Small intestine (tissue), 7 donors: ENCODE data around the gene CAMKMT. TPM values are rescaled to one million over a fixed set of nuclear protein-coding genes. Genes with fewer than 3 reads are reported as not detected.

ENCODE experiments used
- DNase-seq, 2 donors: peaks; one replicate each; pipeline versions ENCODE4 v3.0.0 to v3.0.0-alpha.2; 2013
- FAIRE-seq: peaks from 2 replicates; lab custom pipeline; 2012; peaks lifted over from hg19 to GRCh38; lab: Jason Lieb, UNC
- H3K27ac ChIP-seq, 3 donors: one replicate each; pipeline ENCODE4 v1.5.1; 2013; ENCODE audit warnings: low read length in 2 of 3, mild to moderate bottlenecking in 2 of 3, control low read depth in 1 of 3, inconsistent platforms in 1 of 3, low read depth in 1 of 3, moderate library complexity in 1 of 3
- H3K27me3 ChIP-seq, 3 donors: one replicate each; pipeline ENCODE4 v1.6.1; 2013; ENCODE audit warnings: low read length in 3 of 3, inconsistent platforms in 1 of 3; ENCODE audit not compliant: control insufficient read depth in 3 of 3, insufficient read depth in 3 of 3
- H3K36me3 ChIP-seq, 3 donors: one replicate each; pipeline ENCODE4 v1.6.1; 2013; ENCODE audit warnings: low read length in 3 of 3, inconsistent platforms in 1 of 3, low read depth in 1 of 3, mild to moderate bottlenecking in 1 of 3, moderate library complexity in 1 of 3; ENCODE audit not compliant: control insufficient read depth in 3 of 3, insufficient read depth in 2 of 3
- H3K4me1 ChIP-seq, 3 donors: one replicate each; pipeline ENCODE4 v1.6.1; 2013; ENCODE audit warnings: low read length in 2 of 3, inconsistent platforms in 1 of 3, low read depth in 1 of 3, mild to moderate bottlenecking in 1 of 3, moderate library complexity in 1 of 3; ENCODE audit not compliant: control insufficient read depth in 3 of 3, insufficient read depth in 2 of 3
- H3K4me3 ChIP-seq, 3 donors: one replicate each; pipeline ENCODE4 v1.5.1; 2013; ENCODE audit warnings: low read length in 3 of 3, control low read depth in 1 of 3, inconsistent platforms in 1 of 3, low read depth in 1 of 3, mild to moderate bottlenecking in 1 of 3, moderate library complexity in 1 of 3
- H3K9me3 ChIP-seq, 2 donors: one replicate each; pipeline ENCODE4 v1.6.1; 2013; ENCODE audit warnings: low read depth in 1 of 2, low read length in 1 of 2; ENCODE audit not compliant: control insufficient read depth in 2 of 2, insufficient read depth in 1 of 2
- WGBS, 3 donors: extraction: QIAGEN DNeasy Blood & Tissue Kit; methylation state at CpG; one replicate each; pipeline ENCODE4 v1.1.7; 2013; 5-methylcytosine and 5-hydroxymethylcytosine counted together
- polyA plus RNA-seq, 4 donors: library from polyadenylated mRNA; stranded (reverse) in 3 of 4; unstranded in 1 of 4; fragments of 200-250 nt in 3 of 4; fragments of 120-200 nt in 1 of 4; gene quantifications; one replicate each; pipeline versions ENCODE4 v1.2.1 to v1.2.3, GENCODE V29; 2013
- donor health status: healthy with polysubstance abuse.
- donor health status: control.
- donor health status: control.
- donor health status: Bipolar disorder and iron deficiency.
- donor health status: healthy.

Gene CAMKMT
- polyA plus RNA-seq, 4 donors = 3.5 to 9.6 (median 6.9) TPM

DNA sequence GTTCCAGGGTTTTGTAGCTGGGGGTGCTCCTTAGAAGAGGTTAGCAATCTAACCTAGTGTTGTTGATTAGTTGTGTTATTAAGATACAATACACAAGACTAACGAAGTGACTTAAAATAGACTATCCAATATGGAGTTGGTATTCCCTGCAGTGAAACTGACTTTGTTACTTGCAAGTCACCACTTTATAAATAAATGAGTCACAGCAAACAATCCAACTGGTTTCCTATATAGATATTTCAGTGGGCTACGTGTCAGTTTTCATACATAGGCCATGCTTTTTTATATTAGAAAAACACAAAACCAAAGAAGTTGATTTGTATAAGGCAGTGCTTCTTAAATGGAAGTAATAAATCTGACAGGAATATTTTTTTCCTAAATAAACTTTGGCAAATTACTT, 274.0 kb downstream of the CAMKMT start:
- no peak overlapping the region for H3K27ac ChIP-seq
- H3K9me3 ChIP-seq = peaks cover 0 to 10% of the 10 kb centered on the region in 2 donors
- no peaks in the 10 kb centered on the region for H3K36me3 ChIP-seq
- FAIRE-seq (no peak), DNase-seq (no peak)
- no peak overlapping the region for H3K4me3 ChIP-seq
- 91 to 97% (median 95%) methylated on average over 2 of the region's 2 CpGs for WGBS, 3 donors
- no peaks in the 10 kb centered on the region for H3K27me3 ChIP-seq
- H3K4me1 ChIP-seq = no peaks in the 10 kb centered on the region

DNA sequence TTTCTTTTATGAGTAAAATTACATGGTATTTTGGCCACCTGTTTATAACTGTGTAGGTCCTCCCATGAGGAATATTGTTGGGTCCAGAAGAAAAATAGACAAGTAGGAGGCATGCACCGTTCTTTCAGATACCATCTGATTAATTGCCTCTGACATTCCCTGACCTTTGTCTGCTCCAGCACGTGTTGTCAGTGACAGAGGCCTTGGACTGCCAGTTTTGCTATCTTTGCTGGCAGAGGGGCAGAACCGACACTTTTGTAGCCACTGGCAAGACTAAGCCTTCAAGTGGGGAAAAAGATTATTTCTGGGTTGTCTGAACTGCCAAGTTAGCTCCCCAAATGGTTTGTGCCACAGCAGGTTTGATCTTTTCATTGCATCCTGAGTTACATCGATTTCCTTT, 276.9 kb downstream of the CAMKMT start:
- FAIRE-seq = no peak
- peak; percentile 14 to 26 for DNase-seq

DNA sequence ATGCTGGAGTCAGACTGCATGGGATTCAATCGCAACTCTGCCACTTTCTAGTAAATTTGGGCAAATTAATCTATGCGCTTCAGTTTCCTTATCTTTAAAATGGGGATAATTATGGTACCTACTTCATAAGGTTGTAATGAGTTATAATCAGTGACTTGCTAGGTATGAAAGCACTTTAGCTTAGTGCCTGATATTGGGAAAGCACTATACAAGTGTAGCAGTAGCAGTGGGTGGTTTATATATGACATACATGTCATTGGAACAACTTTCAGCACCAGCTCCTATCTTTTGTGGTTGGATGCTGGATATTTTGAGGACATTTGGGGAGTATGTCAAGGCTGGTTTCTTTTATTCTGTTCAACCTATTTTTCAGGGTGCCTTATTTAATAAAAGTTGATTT, 277.7 kb downstream of the CAMKMT start:
- WGBS, 3 donors = 95 to 98% (median 96%) methylated on average over 2 of the region's 2 CpGs
- no peak overlapping the region for H3K4me3 ChIP-seq
- FAIRE-seq = no peak

More for the DNA sequence above, 276.9 kb downstream of the CAMKMT start:
- 37 to 53% (median 37%) methylated on average over 4 of the region's 4 CpGs for WGBS, 3 donors
- H3K4me3 ChIP-seq = no peak overlapping the region
- H3K9me3 ChIP-seq = peaks cover 0 to 4% of the 10 kb centered on the region in 2 donors
- H3K27ac ChIP-seq = no peak overlapping the region
- H3K36me3 ChIP-seq = no peaks in the 10 kb centered on the region
- H3K4me1 ChIP-seq = no peaks in the 10 kb centered on the region
- H3K27me3 ChIP-seq = no peaks in the 10 kb centered on the region

DNA sequence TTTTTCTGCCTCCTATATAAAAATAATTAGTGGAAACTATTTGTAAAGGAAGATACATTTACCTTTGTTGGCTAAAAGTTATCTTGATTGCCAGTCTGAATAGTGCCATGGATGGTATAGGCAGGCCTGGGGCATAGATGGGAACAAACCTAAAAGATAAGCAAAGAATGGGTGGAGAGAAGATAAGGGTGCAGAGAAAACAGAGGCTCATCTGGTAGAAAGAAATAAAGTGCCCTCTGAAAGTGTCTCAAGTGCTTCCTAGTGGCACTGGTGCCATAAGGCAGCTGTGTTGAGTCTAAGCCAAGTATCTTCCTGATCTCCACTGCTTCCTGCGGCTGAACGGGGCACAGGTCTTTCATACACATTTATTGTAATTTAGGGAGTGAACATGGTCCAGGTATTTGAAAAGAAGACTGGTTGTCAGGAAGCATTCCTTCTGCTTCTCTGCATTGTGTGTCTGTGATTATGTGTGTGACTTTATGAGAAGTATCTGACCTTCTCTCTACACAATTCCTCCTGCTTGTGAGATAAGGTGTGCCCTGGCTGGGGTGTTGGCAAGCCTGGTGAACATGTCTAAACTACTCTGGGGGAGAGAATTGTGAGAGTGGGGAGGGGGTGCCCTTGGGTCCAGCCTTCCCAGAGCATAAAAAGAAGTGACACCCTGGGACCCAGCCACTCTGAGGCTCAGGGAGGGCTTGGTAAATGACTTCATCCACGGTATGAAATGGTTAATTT, 280.5 kb downstream of the CAMKMT start:
- no peak for FAIRE-seq
- no peak overlapping the region for H3K4me3 ChIP-seq
- no peaks in the 10 kb centered on the region for H3K27me3 ChIP-seq
- H3K4me1 ChIP-seq = no peaks in the 10 kb centered on the region
- H3K36me3 ChIP-seq = no peaks in the 10 kb centered on the region
- 68 to 84% (median 68%) methylated on average over 3 of the region's 3 CpGs for WGBS, 3 donors
- no peak for DNase-seq
- no peak overlapping the region for H3K27ac ChIP-seq
- no peaks in the 10 kb centered on the region for H3K9me3 ChIP-seq

More for the DNA sequence above, 277.7 kb downstream of the CAMKMT start:
- no peak for DNase-seq
- Histone ChIP-seq H3K27ac (no peak overlapping the region), H3K4me1 (no peaks in the 10 kb centered on the region), H3K27me3 (no peaks in the 10 kb centered on the region), H3K36me3 (no peaks in the 10 kb centered on the region), H3K9me3 (no peaks in the 10 kb centered on the region)

DNA sequence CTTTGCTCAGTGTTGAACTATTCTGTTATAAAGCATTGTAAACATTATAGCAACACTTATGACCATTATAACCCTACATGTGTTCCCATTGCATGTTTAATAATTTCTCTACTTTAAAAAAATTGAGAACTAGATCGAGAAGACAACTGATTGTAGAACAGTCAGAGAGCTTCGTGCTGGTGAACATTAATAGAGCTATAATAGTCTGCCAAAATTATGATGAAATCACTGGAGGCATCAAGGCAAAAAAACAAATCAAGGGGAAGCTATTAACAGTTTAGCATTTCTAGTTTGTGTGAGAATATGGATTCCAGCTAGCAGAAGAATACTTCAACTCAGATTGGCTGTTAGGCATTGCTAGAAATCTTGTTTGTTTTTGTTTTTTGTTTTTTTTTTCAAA, 284.2 kb downstream of the CAMKMT start:
- no peaks in the 10 kb centered on the region for H3K9me3 ChIP-seq
- H3K4me3 ChIP-seq = no peak overlapping the region
- no peak overlapping the region for H3K27ac ChIP-seq
- FAIRE-seq (no peak), DNase-seq (no peak)
- no peaks in the 10 kb centered on the region for H3K36me3 ChIP-seq
- no peaks in the 10 kb centered on the region for H3K27me3 ChIP-seq
- 65 to 77% (median 77%) methylated on average over 2 of the region's 2 CpGs for WGBS, 3 donors
- H3K4me1 ChIP-seq = no peaks in the 10 kb centered on the region

DNA sequence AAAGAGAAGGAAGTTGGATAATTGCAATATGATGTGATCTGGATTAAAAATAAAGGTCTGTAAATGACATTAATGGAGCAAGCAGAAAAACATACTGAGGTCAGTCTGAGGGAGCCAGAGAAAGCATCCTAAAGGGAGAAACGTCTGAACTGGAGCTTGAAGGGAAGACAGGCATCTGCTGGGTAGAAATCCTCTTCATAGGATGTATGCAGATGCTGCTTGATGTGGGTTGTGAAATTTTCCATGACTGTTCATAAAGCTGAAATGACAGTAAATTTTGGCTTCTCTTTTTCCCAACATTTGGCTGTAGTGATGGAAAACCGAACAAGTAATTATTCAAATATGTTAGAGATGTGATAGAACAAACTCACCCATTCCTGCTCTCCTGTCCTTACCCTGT, 287.6 kb downstream of the CAMKMT start:
- H3K27me3 ChIP-seq = no peaks in the 10 kb centered on the region
- no peak for DNase-seq
- FAIRE-seq = no peak
- H3K4me3 ChIP-seq = no peak overlapping the region
- no peaks in the 10 kb centered on the region for H3K9me3 ChIP-seq
- 70 to 80% (median 75%) methylated on average over 2 of the region's 2 CpGs for WGBS, 3 donors
- no peaks in the 10 kb centered on the region for H3K4me1 ChIP-seq
- no peak overlapping the region for H3K27ac ChIP-seq
- H3K36me3 ChIP-seq = no peaks in the 10 kb centered on the region

DNA sequence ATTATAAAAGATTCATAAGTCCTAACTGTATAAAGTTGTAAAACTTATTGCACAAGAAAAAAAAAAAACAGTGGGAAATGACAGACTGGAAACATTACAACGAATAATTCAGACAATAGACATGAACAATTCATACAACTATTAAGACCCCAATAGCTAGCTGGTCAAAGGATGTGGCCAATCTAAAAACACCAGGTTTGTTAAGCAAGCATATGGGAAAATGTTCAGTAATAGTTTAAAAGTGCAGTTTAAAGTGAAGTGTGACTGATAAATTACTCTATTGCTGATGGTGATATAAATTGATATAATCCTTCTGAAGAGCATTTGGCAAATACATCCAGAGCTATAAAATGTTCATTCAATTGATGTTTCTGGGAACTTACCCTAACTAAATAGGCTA, 289.0 kb downstream of the CAMKMT start:
- H3K9me3 ChIP-seq = no peaks in the 10 kb centered on the region
- H3K4me3 ChIP-seq = no peak overlapping the region
- WGBS, 3 donors = 40 to 69% (median 66%) methylated on average over 1 of the region's 1 CpG
- H3K4me1 ChIP-seq = no peaks in the 10 kb centered on the region
- H3K27ac ChIP-seq = no peak overlapping the region
- FAIRE-seq (peak; percentile 41), DNase-seq (no peak)
- no peaks in the 10 kb centered on the region for H3K36me3 ChIP-seq
- no peaks in the 10 kb centered on the region for H3K27me3 ChIP-seq

DNA sequence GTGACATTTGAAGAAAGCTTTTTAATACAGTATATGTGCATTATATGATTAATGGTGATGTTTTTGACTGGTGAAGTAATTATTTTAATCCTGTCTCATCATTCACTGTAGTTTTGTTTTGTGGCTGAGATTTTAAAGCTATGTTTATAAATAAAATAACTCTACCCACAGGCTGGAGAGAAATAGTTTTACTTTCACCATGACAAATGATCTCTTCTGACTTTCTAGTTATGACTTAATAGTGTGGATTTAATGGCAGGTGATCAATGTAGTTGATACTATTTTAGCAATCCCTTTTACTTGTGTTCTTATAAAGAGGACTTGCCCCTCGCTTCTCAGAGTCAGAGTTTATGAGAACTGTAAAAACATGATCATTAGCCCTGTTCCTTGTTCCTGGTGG, 290.2 kb downstream of the CAMKMT start:
- Histone ChIP-seq H3K9me3 (no peaks in the 10 kb centered on the region), H3K4me1 (no peaks in the 10 kb centered on the region), H3K4me3 (no peak overlapping the region), H3K36me3 (no peaks in the 10 kb centered on the region), H3K27ac (no peak overlapping the region), H3K27me3 (no peaks in the 10 kb centered on the region)
- WGBS, 3 donors = 71 to 87% (median 74%) methylated on average over 1 of the region's 1 CpG
- DNase-seq = no peak
- no peak for FAIRE-seq

DNA sequence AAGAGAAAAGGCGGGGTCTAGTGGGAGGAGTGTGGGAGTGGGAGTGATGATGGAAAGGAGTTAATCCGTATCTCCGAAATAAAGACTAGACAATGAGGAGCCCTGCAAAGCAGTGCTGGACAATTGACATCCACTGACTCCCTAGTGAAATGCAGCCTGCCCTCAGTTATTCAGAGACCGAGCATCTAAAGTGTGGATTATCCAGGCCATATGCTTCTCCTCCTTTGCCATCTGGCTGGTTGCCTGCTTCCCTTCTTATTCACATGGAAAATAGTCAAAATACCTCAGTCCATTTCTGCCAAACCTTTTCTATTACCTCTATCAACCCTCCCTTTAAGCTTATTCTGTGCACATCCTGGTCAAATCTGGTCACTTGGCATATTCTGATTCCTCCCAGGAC, 291.0 kb downstream of the CAMKMT start:
- Histone ChIP-seq H3K9me3 (no peaks in the 10 kb centered on the region), H3K36me3 (no peaks in the 10 kb centered on the region), H3K4me1 (no peaks in the 10 kb centered on the region), H3K27me3 (no peaks in the 10 kb centered on the region), H3K4me3 (no peak overlapping the region), H3K27ac (no peak overlapping the region)
- 85 to 95% (median 94%) methylated on average over 4 of the region's 4 CpGs for WGBS, 3 donors
- DNase-seq (no peak), FAIRE-seq (no peak)
